ENCODE data around the gene B9D2.
"Not testable (repeated sequence)": the region's sequence is repeated elsewhere in the genome, so short reads cannot be mapped to it uniquely, and the experiment has no call there.

DNA sequence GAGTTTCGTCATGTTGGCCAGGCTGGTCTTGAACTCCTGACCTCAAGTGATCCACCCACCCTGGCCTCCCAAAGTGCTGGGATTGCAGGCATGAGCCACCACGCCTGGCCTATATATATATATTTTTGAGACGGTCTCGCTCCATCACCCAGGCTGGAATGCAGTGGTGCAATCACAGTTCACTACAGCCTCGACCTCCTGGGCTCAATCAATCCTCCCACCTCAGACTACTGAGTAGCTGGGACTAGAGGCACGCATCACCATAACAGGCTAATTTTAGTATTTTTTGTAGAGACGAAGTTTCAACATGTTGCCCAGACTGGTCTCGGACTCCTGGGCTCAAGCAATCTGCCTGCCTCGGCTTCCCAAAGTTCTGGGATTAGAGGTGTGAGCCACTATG, 17.0 kb downstream of the B9D2 start:
- TF ChIP-seq POLR2A (IDR thresholded peaks at IDR 0.05; ENCODE audit: low read length); GATA1 (IDR thresholded peaks at IDR 0.05; ENCODE audit: low read depth, low read length): not testable (repeated sequence)
